ENCODE results near the gene NCOA1. TPM values are rescaled to one million over a fixed set of nuclear protein-coding genes. Genes with fewer than 3 reads are reported as not detected.
"Not testable (repeated sequence)": the region's sequence is repeated elsewhere in the genome, so short reads cannot be mapped to it uniquely, and the experiment has no call there.

The NCOA1 gene
- total RNA-seq, 2 experiments from 2014 or later, result 6.1 to 12.1 TPM

GRCh38 chr2:24466871-24467870 lies 23.9 kb upstream of the NCOA1 start:
- H3K4me3 ChIP-seq (ENCODE audit: low read depth, low read length, poor library complexity, severe bottlenecking), result no peak overlapping the region
- no peak for TF ChIP-seq EZH2phosphoT487 (IDR thresholded peaks at IDR 0.05; ENCODE audit: borderline replicate concordance, low read depth, low read length)
- TF ChIP-seq, protein P1, sequence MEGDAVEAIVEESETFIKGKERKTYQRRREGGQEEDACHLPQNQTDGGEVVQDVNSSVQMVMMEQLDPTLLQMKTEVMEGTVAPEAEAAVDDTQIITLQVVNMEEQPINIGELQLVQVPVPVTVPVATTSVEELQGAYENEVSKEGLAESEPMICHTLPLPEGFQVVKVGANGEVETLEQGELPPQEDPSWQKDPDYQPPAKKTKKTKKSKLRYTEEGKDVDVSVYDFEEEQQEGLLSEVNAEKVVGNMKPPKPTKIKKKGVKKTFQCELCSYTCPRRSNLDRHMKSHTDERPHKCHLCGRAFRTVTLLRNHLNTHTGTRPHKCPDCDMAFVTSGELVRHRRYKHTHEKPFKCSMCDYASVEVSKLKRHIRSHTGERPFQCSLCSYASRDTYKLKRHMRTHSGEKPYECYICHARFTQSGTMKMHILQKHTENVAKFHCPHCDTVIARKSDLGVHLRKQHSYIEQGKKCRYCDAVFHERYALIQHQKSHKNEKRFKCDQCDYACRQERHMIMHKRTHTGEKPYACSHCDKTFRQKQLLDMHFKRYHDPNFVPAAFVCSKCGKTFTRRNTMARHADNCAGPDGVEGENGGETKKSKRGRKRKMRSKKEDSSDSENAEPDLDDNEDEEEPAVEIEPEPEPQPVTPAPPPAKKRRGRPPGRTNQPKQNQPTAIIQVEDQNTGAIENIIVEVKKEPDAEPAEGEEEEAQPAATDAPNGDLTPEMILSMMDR (conservative IDR thresholded peaks at IDR 0.05; ENCODE audit: low read length), result no peak
- H3K4me2 ChIP-seq (ENCODE audit: low read length), result no peak overlapping the region
- BruUV-seq (replicated peaks), result no TSS peak
- H3K9me2 ChIP-seq (ENCODE audit: insufficient read depth, low read length), result no peaks in the 10 kb centered on the region
- H3K9me3 ChIP-seq (ENCODE audit: low read length), result no peaks in the 10 kb centered on the region
- ChIA-PET CTCF (ENCODE audit: unreplicated experiment) (no interaction called here), POLR2A (interaction anchor here (1.1 kb wide), 1 partner anchor 602 kb away, joined by 3 read pairs; no protein-coding TSS in a partner anchor)
- no peaks in the 10 kb centered on the region for H3K79me2 ChIP-seq (ENCODE audit: insufficient read depth, low read depth, low read length)
- H3K27ac ChIP-seq (ENCODE audit: low read depth, low read length, poor library complexity, severe bottlenecking), result no peak overlapping the region
- H3K4me1 ChIP-seq (ENCODE audit: insufficient read depth, low read length, poor library complexity, severe bottlenecking), result no peaks in the 10 kb centered on the region
- no peaks in the 10 kb centered on the region for H3K36me3 ChIP-seq (ENCODE audit: insufficient read depth, low read length)
- DNase-seq (ENCODE audit: low spot score), result no peak
- H2AFZ ChIP-seq (ENCODE audit: low read length), result no peak overlapping the region
- intact Hi-C loops (cut with micrococcal nuclease; ENCODE audit: unreplicated experiment), result no loop called here
- H4K20me1 ChIP-seq (ENCODE audit: insufficient read depth, low read length), result no peaks in the 10 kb centered on the region

DNA sequence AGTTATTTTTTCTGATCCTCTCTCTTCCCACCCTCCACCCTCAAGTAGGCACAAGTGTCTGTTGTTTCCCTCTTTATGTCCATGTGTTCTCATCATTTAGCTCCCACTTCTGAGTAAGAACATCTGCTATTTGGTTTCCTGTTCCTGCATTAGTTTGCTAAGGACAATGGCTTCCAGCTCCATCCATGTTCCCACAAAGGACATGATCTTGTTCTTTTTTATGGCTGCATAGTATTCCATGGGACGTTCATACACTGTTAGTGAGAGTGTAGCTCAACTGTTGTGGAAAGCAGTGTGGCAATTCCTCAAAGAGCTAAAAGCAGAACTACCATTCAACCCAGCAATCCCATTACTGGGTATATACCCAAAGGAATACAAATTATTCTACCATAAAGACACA lies 22.6 kb upstream of the NCOA1 start:
- DNase-seq (ENCODE audit: low spot score); H3K9me3 ChIP-seq (ENCODE audit: low read length); H3K79me2 ChIP-seq (ENCODE audit: insufficient read depth, low read depth, low read length); H3K4me2 ChIP-seq (ENCODE audit: low read length); H3K4me3 ChIP-seq (ENCODE audit: low read depth, low read length, poor library complexity, severe bottlenecking); H3K4me1 ChIP-seq (ENCODE audit: insufficient read depth, low read length, poor library complexity, severe bottlenecking); H3K36me3 ChIP-seq (ENCODE audit: insufficient read depth, low read length); H4K20me1 ChIP-seq (ENCODE audit: insufficient read depth, low read length); CTCF ChIA-PET (ENCODE audit: unreplicated experiment); BruUV-seq (replicated peaks); intact Hi-C loops (cut with micrococcal nuclease; ENCODE audit: unreplicated experiment); H2AFZ ChIP-seq (ENCODE audit: low read length); H3K27ac ChIP-seq (ENCODE audit: low read depth, low read length, poor library complexity, severe bottlenecking); H3K9me2 ChIP-seq (ENCODE audit: insufficient read depth, low read length): not testable (repeated sequence)
- POLR2A ChIA-PET, result interaction anchor here (0.6 to 1.0 kb wide), 2 partner anchors 140 to 232 kb away, joined by 3 read pairs; no protein-coding TSS in a partner anchor

DNA sequence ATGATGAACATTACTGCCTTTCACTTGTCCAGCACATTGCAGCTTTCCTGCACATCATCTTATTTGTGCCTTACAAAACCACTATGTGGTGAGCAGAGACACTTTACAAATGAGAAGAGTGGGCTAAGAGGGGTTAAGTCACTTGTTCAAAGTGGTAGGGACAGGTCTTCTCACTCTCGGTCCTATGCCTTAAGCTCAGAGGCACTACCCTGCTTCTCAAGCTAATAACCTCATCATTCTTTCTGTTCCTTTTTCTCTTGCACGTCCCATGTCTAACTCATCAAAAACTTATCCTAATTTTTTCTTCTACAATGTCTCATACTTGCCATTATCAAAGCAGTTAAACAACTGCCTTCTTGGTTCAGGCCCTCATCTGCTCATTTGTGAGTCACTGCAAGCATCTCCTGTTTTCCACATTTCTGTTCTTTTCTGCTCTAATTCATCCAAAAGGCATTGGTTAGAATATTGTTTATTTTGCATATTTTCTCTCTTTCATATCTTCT lies 21.9 kb upstream of the NCOA1 start:
- H3K27ac ChIP-seq (ENCODE audit: low read depth, low read length, poor library complexity, severe bottlenecking), result no peak overlapping the region
- TF ChIP-seq EZH2phosphoT487 (IDR thresholded peaks at IDR 0.05; ENCODE audit: borderline replicate concordance, low read depth, low read length), result no peak
- TF ChIP-seq, protein P1 (conservative IDR thresholded peaks at IDR 0.05; ENCODE audit: low read length), result no peak
- DNase-seq (ENCODE audit: low spot score), result no peak
- no peaks in the 10 kb centered on the region for H3K9me3 ChIP-seq (ENCODE audit: low read length)
- no peak overlapping the region for H3K4me2 ChIP-seq (ENCODE audit: low read length)
- H2AFZ ChIP-seq (ENCODE audit: low read length), result no peak overlapping the region
- H4K20me1 ChIP-seq (ENCODE audit: insufficient read depth, low read length), result no peaks in the 10 kb centered on the region
- no peak overlapping the region for H3K4me3 ChIP-seq (ENCODE audit: low read depth, low read length, poor library complexity, severe bottlenecking)
- intact Hi-C loops (cut with micrococcal nuclease; ENCODE audit: unreplicated experiment), result no loop called here
- BruUV-seq (replicated peaks), result no TSS peak
- no peaks in the 10 kb centered on the region for H3K9me2 ChIP-seq (ENCODE audit: insufficient read depth, low read length)
- ChIA-PET POLR2A (interaction anchor here (0.6 to 1.0 kb wide), 2 partner anchors 141 to 233 kb away, joined by 3 read pairs; no protein-coding TSS in a partner anchor), CTCF (ENCODE audit: unreplicated experiment) (no interaction called here)
- no peaks in the 10 kb centered on the region for H3K79me2 ChIP-seq (ENCODE audit: insufficient read depth, low read depth, low read length)
- no peaks in the 10 kb centered on the region for H3K36me3 ChIP-seq (ENCODE audit: insufficient read depth, low read length)
- H3K4me1 ChIP-seq (ENCODE audit: insufficient read depth, low read length, poor library complexity, severe bottlenecking), result no peaks in the 10 kb centered on the region

Measured in OCI-LY7 (cell line).